ENCODE measurements around the gene SNRPB2.

SNRPB2 gene

GRCh38 chr20:16729565-16730460, at the start of gene SNRPB2:
Gene SNRPB2 (plus strand): TSS chr20:16730026. CDS start chr20:16731703, 1,677 bp downstream.
- DNase-seq (ENCODE audit: low spot score): peak; percentile 96

GRCh38 chr20:16684416-16684815, 45.4 kb upstream of the SNRPB2 start:
- DNase-seq (ENCODE audit: low spot score): no peak

GRCh38 chr20:16689906-16690305, 39.9 kb upstream of the SNRPB2 start:
- no peak for DNase-seq (ENCODE audit: low spot score)

- no peak for DNase-seq (ENCODE audit: low spot score)
Observed at GRCh38 chr20:16691381-16691780, 38.4 kb upstream of the SNRPB2 start.

DNA sequence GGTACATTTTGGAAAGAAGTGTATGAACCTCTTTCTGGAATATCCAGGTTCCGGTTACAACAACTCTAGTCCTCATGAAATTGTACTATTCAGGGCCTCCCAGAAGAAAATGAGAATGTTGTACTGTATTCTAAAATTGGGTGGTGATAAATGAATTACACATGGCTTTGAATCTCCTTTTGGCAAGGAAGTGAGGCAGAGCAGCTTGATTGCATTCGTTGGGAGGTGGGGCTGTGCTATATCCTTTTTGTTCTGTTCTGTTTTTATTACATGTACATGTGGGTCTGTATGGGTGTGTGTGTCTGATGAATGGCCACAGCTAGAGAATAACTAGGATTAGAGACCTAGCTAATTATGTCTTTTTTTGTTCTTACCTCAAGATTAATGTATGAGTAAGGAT, 37.8 kb upstream of the SNRPB2 start:
- no peak for DNase-seq (ENCODE audit: low spot score)

DNA sequence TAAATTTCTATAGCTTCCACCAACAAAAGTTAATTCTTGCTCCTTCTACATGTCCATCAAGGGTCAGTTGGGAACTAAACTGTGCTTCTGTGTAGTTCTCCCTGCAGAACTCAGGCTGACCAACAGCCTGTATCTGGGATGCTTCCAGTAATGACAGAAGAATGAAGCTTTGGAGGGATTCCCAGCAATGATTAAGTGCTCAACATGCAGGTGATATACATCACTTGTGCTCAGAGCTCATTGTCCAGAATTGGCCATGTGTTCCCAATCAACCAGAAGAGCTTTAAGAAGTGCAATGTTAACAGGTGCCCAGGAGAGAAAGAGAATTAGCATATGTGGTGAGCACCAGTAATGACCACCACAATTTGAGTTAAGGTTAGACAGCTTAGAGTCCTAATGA, 37.4 kb upstream of the SNRPB2 start:
- DNase-seq (ENCODE audit: low spot score): no peak

- DNase-seq (ENCODE audit: low spot score): no peak
Observed at GRCh38 chr20:16693278-16693677, 36.5 kb upstream of the SNRPB2 start.

DNA sequence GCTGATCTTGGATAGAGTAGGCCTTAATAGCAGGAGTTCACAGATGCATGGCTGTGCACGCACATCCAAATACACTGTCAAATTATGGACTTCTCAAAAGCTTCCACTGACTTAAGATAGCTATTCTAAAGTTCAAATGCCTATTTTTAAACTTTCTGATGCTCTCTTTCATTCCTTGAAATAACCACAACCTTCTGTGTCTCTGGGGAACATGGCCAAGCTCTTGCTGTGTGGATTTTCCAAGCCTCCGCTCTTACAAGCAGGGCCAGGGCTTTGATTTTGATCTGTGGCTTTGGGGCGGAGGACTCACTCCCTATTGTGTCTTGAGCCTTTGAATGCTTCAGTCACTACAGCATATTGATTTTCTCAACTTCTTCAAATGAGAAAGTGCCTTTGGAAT, 35.7 kb upstream of the SNRPB2 start:
- DNase-seq (ENCODE audit: low spot score): no peak

DNA sequence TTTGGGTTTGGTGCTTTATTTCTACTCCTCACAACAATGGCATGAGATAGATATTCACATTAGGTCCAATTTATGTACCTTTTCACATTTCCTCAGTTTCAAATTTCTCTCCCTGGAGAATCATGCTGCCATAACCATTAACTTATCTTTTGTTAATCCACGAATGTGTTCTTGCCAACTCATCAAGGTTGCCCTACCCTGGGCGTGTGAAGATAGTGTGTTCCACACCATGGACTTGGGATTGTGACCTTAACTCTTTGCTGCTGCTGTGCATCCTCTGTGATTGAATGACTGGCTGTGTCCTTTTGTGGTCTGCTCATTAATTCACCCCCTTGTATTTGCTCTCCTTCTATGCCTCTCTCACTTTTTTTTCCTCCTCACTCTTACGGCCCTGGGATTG, 34.2 kb upstream of the SNRPB2 start:
- DNase-seq (ENCODE audit: low spot score): no peak

DNA sequence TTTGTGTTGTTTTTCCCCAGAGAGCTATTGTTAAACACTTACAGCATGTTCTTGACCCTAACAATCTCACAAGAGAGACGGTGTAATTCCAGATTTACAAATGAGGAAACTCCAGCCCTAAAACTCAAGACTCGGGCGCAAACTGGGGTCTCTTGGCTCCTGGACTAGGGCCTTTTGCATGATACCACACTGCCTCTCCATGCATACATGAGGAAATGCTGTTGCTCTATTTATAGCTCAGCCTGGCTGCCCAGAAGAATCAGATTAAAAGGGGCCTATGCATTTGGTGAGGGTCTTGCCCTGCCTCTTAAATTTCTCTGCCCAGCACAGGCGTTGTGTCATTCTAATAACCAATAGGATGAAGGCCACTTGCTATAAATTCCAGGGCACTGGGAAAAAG, 30.5 kb upstream of the SNRPB2 start:
- DNase-seq (ENCODE audit: low spot score): no peak

- DNase-seq (ENCODE audit: low spot score): peak; percentile 20
Observed at GRCh38 chr20:16701296-16701695, 28.5 kb upstream of the SNRPB2 start.

GRCh38 chr20:16703570-16703969, 26.3 kb upstream of the SNRPB2 start:
- DNase-seq (ENCODE audit: low spot score): no peak

GRCh38 chr20:16707674-16708073, 22.2 kb upstream of the SNRPB2 start:
- no peak for DNase-seq (ENCODE audit: low spot score)

GRCh38 chr20:16708602-16709001, 21.2 kb upstream of the SNRPB2 start:
- no peak for DNase-seq (ENCODE audit: low spot score)

DNA sequence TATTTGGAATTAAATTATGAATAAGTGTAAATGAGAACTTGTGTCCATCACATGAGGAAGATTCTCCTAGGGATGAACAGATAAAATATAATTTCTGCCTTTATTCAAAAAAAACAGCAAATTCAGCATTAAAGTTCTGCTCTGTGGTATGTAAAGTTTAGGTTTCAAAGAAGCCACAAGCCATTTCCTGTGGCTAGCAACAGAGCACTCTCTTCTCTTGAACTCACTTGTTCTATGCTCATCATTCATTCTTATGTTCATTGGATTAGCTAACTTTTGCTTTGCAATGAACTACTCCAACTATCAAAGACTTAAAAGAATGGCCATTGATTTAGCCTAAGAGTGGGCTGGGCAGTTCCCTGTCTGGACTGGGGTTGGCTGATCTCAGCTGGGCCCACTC, 20.8 kb upstream of the SNRPB2 start:
- no peak for DNase-seq (ENCODE audit: low spot score)

DNA sequence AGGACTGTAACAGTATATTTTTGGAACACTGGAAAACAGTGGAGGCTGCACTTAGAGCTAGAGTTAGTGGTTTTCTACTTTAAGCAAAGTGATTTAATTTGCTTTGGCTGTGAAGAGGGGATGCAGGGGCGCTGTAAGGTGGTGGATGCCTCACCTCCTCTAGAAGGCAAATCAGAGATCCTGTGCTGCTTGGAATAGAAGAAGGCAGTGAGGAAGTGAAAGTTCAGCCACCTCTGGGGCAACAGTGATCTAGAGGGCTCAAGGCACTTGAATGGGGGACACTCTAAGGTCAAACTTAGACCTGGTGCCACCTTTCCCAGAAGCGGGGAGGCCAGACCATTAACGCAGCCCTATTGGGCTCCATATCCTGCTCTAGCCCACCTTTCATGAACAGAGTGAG, 19.0 kb upstream of the SNRPB2 start:
- DNase-seq (ENCODE audit: low spot score): no peak

GRCh38 chr20:16711661-16712258, 18.1 kb upstream of the SNRPB2 start:
- DNase-seq (ENCODE audit: low spot score): no peak

GRCh38 chr20:16712511-16712947, 17.3 kb upstream of the SNRPB2 start:
- DNase-seq (ENCODE audit: low spot score): peak; percentile 34

DNA sequence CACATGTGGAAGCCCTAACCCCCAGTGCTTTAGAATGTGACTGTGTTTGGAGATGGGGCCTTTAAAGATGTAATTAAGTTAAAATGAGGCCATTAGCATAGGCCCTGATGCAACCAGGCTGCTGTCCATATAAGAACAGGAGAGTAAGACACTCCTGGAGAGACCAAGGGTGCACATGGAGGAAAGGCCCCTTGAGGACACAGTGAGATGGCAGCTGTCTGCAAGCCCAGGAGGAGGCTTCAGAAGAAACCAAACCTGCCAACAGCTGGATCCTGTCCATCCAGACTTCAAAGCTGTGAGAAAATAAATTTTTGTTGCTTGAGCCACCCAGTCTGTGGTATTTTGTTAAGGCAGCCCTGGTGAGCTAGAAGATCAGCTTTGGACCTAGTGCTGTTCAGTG, 16.8 kb upstream of the SNRPB2 start:
- no peak for DNase-seq (ENCODE audit: low spot score)

GRCh38 chr20:16714242-16714641, 15.6 kb upstream of the SNRPB2 start:
- no peak for DNase-seq (ENCODE audit: low spot score)

GRCh38 chr20:16714751-16715150, 15.1 kb upstream of the SNRPB2 start:
- DNase-seq (ENCODE audit: low spot score): peak; percentile 80

- DNase-seq (ENCODE audit: low spot score): no peak
Observed at GRCh38 chr20:16719421-16719820, 10.4 kb upstream of the SNRPB2 start.

DNA sequence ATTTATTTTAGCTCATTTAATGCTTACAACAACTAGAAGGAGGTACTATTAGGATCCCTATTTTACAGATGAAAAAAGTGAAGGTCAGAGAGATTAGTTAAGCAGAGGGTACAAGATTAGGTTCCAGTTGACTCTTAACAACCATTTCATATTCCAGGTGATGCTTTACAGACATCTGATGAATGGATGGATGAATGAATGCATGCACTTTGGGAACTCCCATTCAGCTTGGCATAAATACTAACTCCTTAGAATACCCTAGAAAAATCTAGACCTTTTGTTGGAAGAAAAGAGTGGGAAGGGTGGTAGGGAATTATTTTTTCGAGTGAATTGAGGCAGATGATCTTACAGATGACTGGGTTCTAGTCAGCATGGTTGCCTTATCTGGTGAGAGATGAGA, 746 bp upstream of the SNRPB2 start:
- DNase-seq (ENCODE audit: low spot score): no peak
